HG03045 (cell line): ENCODE measurements around the gene DYNC1I1.

Experiments
- ATAC-seq: cut with Tn5 transposase; IDR thresholded peaks from one replicate; pipeline ENCODE4 v1.9.1; 2021; ENCODE audit warnings: mild to moderate bottlenecking, moderate library complexity; ENCODE audit not compliant: unreplicated experiment

DYNC1I1 gene

DNA sequence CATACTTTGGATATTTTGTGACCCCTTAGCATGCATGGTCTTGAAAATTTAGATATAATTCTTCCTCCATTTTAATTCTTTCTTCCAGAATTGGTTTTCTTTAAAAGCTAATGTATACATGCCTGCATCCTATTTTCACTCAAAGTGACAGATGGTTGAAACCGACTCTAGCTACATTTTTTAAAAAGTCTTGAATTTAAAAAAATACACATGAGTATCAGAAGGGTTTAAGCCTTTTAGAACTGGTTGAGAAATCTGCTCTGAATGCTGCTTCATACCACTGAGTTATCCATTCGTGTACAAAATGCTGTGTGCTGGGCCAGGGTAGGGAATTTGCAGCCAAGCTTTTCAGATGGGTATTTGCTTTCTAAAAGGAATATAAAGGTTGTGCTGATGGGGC is 16.5 kb downstream of the DYNC1I1 start:
- ATAC-seq: no peak

DNA sequence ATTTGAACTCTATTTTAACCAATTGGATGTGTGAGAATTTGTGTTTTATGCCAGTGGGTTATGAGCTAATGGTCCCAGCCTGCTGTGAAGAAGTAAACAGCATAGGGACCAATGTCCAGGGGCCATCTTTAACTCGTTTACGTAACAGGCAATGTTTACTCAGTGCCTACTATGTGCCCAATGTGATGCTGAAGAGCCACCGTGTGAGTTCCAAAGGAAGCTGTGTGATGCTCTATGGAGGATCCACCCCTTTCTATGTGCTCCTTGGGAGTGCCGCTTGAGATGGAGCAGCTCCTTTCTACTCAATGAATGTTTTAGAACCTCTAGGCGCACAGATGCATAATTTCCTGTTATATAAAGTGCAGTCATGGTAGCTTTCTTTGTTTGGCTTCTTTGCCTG is 21.3 kb downstream of the DYNC1I1 start:
- no peak for ATAC-seq

GRCh38 chr7:95794917-95795515 is 22.7 kb downstream of the DYNC1I1 start:
- peak; percentile 46 for ATAC-seq

GRCh38 chr7:95796617-95797016 is 24.3 kb downstream of the DYNC1I1 start:
- no peak for ATAC-seq

DNA sequence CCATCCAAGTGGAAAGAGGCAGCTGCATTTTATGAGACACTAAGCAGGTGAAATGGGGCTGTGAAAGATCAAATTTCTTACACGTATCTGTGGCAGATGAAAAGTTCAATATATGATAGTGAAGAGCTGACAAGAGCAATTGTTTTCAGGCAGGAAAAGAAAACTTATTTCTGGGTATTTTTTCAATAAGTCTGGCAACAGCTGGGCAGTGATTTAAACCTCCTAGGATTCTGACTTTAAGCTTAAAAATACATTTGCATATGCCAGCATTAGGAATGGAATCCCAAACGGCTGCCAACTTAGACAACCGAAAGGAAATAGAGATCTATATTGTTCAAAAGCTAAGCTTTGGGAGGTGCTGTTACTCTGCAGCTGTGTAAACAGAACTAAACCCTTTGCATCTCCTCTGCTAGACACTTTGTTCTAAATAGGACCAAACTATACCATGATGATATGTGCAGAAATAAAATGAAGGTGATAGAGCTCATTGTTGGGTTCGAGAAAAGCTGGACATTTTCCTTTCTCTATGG is 26.1 kb downstream of the DYNC1I1 start:
- ATAC-seq: no peak

DNA sequence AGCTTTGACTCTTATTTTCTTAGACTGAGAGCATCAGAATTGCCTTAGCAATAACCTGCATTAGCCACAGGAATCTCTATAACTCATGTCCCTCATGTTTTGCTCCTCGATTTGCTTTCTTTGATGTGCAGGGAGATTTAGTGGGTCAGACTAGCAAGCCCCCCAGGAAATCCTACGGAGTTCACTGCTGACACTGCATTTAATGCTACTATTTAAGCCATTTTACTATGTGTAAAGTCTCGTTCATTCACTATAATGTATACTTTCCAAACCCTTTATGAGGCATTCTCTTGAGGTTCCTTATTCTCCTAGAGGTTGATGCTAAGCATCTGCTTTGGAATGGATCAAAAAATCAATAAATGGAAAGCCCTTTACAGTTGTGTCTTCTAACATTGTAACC is 28.4 kb downstream of the DYNC1I1 start:
- ATAC-seq: no peak

GRCh38 chr7:95802270-95802669 is 29.9 kb downstream of the DYNC1I1 start:
- ATAC-seq: no peak

DNA sequence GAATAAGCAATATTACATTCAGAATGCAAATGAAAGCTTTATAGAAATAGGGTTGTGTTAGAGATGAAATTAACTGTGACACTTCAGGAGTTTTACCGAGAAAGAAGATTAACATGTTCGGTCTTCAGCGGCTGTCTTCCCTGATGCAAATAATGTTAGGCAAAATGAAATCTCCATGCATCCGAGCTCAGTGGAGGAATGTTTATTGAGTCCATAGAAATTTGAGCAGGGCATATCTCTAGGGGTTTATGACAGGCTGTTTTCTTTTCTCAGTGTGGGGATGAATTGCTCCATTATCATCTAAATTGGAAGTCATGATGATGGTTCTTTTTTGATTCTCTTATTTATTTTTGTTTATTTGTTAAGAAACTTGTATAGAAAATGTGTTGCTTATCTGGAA is 31.7 kb downstream of the DYNC1I1 start:
- ATAC-seq: no peak

- ATAC-seq: no peak
Measured at GRCh38 chr7:95805909-95806308, 33.6 kb downstream of the DYNC1I1 start.

GRCh38 chr7:95808396-95808795 is 36.0 kb downstream of the DYNC1I1 start:
- ATAC-seq: no peak

DNA sequence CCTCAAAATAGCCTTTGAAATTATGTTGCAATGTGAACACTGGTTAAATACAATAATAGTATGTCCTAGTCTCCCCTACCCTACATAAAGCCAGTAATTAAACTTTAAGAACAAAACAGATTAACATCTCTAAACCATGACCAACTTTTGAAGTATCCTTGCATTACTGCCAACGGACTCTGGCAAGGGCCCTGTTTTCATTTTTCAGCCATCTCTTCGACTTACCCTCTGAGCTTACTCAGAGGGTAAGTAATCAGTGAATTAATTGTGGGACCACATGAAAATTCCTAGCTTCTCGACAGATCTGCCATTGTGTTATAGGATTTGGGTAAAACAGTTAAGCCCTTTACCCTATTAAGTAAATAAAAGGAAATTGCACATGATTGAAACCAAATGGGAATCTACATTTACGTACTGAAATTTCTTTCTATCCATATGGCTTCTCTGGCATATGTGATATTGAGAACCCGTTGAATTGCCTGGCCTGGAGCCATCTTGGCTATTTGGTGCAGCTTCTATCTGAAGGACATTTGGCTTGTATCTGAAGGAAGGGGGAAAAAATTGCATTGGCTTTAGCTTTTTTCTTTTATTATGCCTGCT is 39.6 kb downstream of the DYNC1I1 start:
- no peak for ATAC-seq

- ATAC-seq: no peak
Measured at GRCh38 chr7:95814721-95815120, 42.4 kb downstream of the DYNC1I1 start.

DNA sequence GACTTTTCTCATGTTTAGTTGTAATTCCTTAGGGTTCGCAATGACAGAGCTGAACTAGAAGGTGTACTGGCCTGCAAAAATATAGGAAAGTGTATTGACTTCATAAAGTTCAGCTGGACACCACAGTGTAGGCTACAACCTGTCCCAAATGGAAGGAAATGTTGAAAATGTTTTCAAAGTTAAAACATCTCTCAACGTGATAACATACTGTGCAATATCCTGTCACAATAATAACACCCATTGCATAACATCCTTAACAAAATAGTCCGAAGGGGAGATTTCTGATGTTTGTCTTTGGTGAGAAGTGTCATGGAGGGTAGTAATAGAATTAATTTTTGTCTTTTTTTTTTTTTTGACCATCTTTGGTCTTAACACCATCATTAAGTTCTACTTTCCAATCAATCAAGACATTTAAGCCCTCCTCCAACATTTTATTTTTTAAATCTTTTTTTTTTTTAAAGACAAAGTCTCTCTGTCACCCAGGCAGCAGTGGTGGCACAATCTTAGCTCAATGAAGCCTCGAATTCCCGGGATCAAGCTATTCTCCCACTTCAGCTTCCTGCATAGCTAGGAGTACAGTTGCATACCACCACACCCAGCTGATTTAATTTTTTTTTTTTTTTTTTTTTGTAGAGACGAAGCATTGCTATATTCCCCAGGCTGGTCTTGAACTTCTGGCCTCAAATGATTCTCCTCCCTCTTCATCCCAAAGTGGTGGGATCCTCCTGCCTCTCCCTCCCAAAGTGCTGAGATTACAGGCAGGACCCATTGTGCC is 45.7 kb downstream of the DYNC1I1 start:
- no peak for ATAC-seq

DNA sequence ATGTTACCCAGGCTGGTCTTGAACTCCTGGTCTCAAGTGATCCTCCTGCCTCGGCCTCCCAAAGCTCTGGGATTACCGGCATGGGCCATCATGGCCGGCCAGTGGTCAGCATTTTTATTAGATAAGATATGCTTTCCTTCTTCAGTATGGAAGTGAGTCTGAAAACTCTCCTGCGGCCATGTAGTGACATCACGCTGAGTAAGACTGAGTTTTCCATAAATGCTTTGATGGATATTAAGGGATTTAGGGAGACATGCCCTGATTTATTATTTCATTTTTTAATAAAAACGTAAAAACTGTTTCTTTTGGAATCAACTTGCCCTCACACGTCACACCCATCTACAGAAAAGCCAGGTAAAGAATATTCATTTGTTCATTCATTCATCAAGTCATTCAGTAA is 48.4 kb downstream of the DYNC1I1 start:
- ATAC-seq: no peak

DNA sequence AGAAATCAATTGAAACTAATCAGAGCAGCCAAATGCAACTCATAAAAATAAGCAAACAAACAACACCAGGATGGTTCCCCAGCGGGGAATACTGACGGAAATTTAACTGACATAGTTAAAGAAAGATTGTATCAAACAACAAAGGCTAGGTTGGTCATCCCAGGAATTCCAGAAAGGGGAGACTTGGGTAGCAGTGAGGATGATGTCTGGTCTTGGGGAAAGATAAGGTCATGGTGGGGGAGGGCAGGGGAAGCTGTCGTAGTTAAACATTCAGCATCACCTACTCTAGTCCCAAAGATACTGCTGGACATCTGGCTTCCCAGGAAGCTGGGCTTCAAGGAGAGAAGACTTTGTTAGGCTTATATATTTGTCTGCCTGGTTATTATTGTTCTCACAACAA is 50.4 kb downstream of the DYNC1I1 start:
- no peak for ATAC-seq

DNA sequence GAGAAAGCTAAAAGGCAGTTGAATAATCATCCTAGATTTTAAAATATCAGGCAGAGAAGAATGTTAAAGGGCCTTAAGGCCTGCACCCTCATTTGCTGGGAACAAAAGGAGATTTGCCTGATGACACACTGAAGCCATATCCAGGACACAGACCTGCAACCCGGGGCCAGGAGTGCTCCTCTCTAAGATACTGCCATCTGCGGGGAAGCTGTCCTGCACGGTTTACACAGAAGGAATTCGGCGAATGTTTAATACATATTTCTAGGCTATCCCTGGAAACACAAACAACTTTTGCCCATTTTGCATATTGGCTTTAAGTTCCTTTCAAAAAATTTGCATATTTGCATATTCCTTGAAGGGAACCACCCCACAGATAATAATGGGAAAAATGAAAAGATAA is 52.3 kb downstream of the DYNC1I1 start:
- no peak for ATAC-seq

- no peak for ATAC-seq
Measured at GRCh38 chr7:95828824-95829790, 56.8 kb downstream of the DYNC1I1 start.

GRCh38 chr7:95840953-95841950 is 68.9 kb downstream of the DYNC1I1 start:
- peak; percentile 68 for ATAC-seq

GRCh38 chr7:95843286-95843685 is 70.9 kb downstream of the DYNC1I1 start:
- ATAC-seq: no peak

- ATAC-seq: no peak
Measured at GRCh38 chr7:95845007-95845406, 72.7 kb downstream of the DYNC1I1 start.
